ENCODE measurements around the gene PLAGL1. TPM values are rescaled to one million over a fixed set of nuclear protein-coding genes. Genes with fewer than 3 reads are reported as not detected.
A peak's percentile ranks its signal among the peaks of the same experiment; 100 is the strongest.

Gene PLAGL1
- total RNA-seq, 2 donors from 2014 or later, result 6.1 to 18.3 TPM

- H3K27me3 Mint-ChIP-seq, result no peaks in the 10 kb centered on the region
- no peaks in the 10 kb centered on the region for H3K9me3 Mint-ChIP-seq
- no peaks in the 10 kb centered on the region for H3K36me3 Mint-ChIP-seq
- H3K4me1 Mint-ChIP-seq (ENCODE audit: low read depth in 2 of 2), result peaks cover 12 to 16% of the 10 kb centered on the region in 2 donors
- no peak overlapping the region for H3K4me3 Mint-ChIP-seq
- H3K27ac Mint-ChIP-seq, result no peak overlapping the region
- ATAC-seq (no peak), DNase-seq (ENCODE audit: low spot score) (no peak)
These were observed 40.2 kb downstream of the PLAGL1 start for GRCh38 chr6:143967706-143968376.

DNA sequence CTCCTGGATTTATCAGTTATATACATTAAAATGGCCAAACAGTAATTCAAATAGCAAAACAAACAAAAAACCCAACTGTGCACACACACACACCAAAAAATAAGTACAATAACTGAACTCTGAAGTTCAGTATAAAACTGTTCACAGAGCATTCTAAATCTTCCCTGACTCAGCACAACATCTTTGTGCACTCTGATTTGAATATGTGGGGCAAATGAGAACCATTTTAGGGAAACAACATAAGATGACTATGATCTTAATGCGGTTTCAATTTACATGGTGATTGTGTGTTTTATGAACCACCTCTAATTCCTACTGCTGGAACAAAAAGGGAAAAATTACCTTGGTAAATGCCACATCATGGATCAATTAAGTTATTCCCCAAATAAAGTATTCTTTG, 41.7 kb downstream of the PLAGL1 start:
- no peak for ATAC-seq
- no peak overlapping the region for H3K27ac Mint-ChIP-seq
- peaks cover 12 to 16% of the 10 kb centered on the region in 2 donors for H3K4me1 Mint-ChIP-seq (ENCODE audit: low read depth in 2 of 2)

DNA sequence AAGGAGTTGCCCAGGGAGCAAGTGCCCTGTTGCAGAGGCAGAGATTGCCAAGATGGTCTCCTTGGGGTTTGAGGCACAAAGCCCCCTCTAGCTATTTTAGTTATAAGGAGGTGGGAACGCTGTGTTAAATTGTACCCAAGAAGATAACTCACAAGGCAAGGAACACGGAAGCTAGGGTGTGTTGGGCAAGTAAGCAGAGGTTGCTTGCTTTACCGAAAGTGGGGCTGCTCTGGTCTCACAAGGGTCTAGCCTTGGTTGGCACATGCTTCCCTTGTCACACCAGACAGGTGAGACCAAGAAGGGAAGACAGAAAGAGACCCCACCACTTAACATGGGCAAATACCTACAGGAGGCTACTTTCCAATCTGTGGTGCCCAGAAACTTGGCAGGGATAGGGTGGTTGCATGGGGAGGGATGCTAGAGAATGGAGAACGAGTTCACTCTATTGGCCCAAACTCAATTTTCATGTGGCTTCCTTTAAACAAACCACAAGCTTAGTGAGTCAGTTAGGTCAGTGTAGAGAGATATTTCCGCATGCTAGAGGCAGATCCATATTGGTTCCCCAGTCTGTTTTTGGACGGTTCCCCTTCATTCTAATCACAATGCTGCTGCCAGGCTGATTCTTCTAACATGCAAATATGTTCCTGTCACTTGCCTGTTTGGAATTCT, 42.4 kb downstream of the PLAGL1 start:
- Mint-ChIP-seq H3K27ac (no peak overlapping the region), H3K4me1 (ENCODE audit: low read depth in 2 of 2) (peaks cover 12 to 16% of the 10 kb centered on the region in 2 donors), H3K9me3 (no peaks in the 10 kb centered on the region), H3K27me3 (no peaks in the 10 kb centered on the region), H3K4me3 (no peak overlapping the region), H3K36me3 (no peaks in the 10 kb centered on the region)
- DNase-seq (ENCODE audit: low spot score) (no peak), ATAC-seq (peak in 1 of 2 donors; percentile 66)

More for the DNA sequence above, 41.7 kb downstream of the PLAGL1 start:
- H3K9me3 Mint-ChIP-seq, result no peaks in the 10 kb centered on the region
- no peaks in the 10 kb centered on the region for H3K36me3 Mint-ChIP-seq
- H3K27me3 Mint-ChIP-seq, result no peaks in the 10 kb centered on the region
- DNase-seq (ENCODE audit: low spot score), result no peak
- peak overlapping the region; percentile 16 for H3K4me3 Mint-ChIP-seq

GRCh38 chr6:143964674-143965081, 43.4 kb downstream of the PLAGL1 start:
- Mint-ChIP-seq H3K27ac (no peak overlapping the region), H3K4me3 (no peak overlapping the region), H3K4me1 (ENCODE audit: low read depth in 2 of 2) (peaks cover 12 to 16% of the 10 kb centered on the region in 2 donors), H3K27me3 (no peaks in the 10 kb centered on the region), H3K9me3 (no peaks in the 10 kb centered on the region), H3K36me3 (no peaks in the 10 kb centered on the region)
- peak in 1 of 2 donors; percentile 60 for ATAC-seq
- no peak for DNase-seq (ENCODE audit: low spot score)

DNA sequence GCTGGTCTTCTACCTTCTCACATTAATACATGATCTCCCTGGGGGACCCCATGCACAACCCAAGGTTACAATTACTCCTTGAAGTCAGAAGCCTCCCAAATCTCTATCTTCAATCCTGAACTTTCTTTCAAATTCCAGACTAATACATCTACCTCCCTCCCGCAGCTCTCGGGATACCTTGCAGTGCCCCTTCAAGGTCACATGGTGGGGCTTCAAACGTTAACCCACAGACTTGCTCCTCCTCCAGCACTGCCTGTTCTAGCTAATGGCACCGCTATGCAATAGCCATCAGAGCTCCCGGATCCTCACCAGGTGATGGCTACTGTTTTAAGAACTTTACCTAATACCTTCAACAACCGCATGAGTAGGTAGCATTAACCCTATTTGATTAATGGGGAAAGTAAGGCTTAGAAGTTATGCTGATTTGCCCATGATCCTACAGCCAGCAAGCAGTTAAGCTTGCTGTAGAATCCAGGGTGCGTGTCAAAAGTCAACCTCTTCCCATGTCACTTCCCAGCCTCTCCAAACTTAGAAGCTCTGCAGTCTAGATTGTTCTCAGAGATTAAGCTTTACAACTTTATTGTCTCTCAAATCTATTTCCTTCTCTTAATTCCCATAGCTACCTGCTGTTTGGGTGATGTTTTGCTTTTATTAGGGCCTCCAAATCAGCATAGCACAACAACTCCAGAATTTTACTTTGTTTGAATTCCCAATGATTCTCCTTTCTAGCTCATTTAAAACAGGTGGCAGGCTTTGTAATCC, 44.7 kb downstream of the PLAGL1 start:
- ATAC-seq, result no peak
- H3K36me3 Mint-ChIP-seq, result no peaks in the 10 kb centered on the region
- H3K4me3 Mint-ChIP-seq, result no peak overlapping the region
- peaks cover 12 to 16% of the 10 kb centered on the region in 2 donors for H3K4me1 Mint-ChIP-seq (ENCODE audit: low read depth in 2 of 2)
- no peaks in the 10 kb centered on the region for H3K9me3 Mint-ChIP-seq
- no peak for DNase-seq (ENCODE audit: low spot score)
- H3K27me3 Mint-ChIP-seq, result no peaks in the 10 kb centered on the region
- H3K27ac Mint-ChIP-seq, result no peak overlapping the region

- Mint-ChIP-seq H3K4me1 (ENCODE audit: low read depth in 2 of 2) (peaks cover 12 to 16% of the 10 kb centered on the region in 2 donors), H3K27ac (no peak overlapping the region), H3K36me3 (no peaks in the 10 kb centered on the region), H3K27me3 (no peaks in the 10 kb centered on the region), H3K9me3 (no peaks in the 10 kb centered on the region), H3K4me3 (no peak overlapping the region)
- ATAC-seq (no peak), DNase-seq (ENCODE audit: low spot score) (no peak)
These were observed 45.9 kb downstream of the PLAGL1 start for GRCh38 chr6:143961886-143962878.

GRCh38 chr6:143961066-143961465, 47.0 kb downstream of the PLAGL1 start:
- no peak for ATAC-seq
- no peaks in the 10 kb centered on the region for H3K36me3 Mint-ChIP-seq

DNA sequence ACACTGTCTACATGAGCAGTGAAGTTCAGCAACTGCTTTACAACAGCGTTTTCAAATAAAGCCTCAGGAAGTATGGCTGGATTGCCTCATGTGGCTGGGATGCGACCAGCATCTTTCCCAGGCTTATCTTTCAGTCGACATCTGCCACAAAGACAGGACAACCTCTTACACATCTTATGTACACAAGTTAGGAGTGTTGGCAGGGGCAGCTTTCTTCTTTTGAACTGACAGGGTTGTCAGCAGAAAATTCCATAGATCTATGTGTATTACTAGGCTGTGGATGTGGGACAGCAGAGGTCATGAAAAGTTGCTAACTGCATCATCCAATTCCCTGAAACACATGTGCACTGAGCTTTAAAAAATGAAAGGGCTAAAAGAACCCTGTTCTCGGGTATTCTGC, 48.1 kb downstream of the PLAGL1 start:
- H3K4me3 Mint-ChIP-seq, result no peak overlapping the region
- no peaks in the 10 kb centered on the region for H3K36me3 Mint-ChIP-seq
- no peaks in the 10 kb centered on the region for H3K27me3 Mint-ChIP-seq
- no peak overlapping the region for H3K27ac Mint-ChIP-seq
- no peak for DNase-seq (ENCODE audit: low spot score)
- no peaks in the 10 kb centered on the region for H3K9me3 Mint-ChIP-seq
- H3K4me1 Mint-ChIP-seq (ENCODE audit: low read depth in 2 of 2), result peaks cover 0 to 4% of the 10 kb centered on the region in 2 donors
- ATAC-seq, result no peak

More at GRCh38 chr6:143961066-143961465, 47.0 kb downstream of the PLAGL1 start:
- H3K4me1 Mint-ChIP-seq (ENCODE audit: low read depth in 2 of 2), result peaks cover 8 to 11% of the 10 kb centered on the region in 2 donors
- no peaks in the 10 kb centered on the region for H3K27me3 Mint-ChIP-seq
- H3K27ac Mint-ChIP-seq, result no peak overlapping the region
- H3K4me3 Mint-ChIP-seq, result no peak overlapping the region
- DNase-seq (ENCODE audit: low spot score), result no peak
- H3K9me3 Mint-ChIP-seq, result no peaks in the 10 kb centered on the region

DNA sequence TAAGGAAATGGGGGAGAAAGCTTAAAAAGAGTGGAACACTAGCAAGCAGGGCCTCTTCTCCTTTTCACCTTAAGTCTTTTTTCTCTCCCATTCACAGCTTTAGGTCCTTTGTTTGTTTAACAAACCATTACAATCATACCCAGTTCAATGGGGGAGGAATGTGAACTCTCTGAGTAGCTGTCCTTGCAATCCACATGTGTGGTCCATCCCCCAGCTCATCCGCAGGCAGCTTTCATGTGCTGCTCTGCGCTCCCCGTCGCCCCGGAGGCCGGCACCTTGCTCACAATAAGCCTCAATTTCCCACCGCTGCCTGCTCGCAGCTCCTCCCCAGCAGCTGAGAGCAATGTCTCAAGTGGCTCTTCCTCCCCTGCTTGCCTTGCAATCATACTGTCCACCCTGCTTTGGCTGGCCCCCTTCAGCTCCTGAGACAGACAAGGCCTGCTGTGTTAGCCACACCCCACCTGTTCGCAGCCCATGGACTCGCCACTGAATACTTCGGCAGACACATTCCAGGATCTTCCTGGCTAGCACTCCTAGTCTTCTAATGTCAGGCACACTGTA, 49.1 kb downstream of the PLAGL1 start:
- H3K27ac Mint-ChIP-seq, result no peak overlapping the region
- H3K9me3 Mint-ChIP-seq, result no peaks in the 10 kb centered on the region

GRCh38 chr6:143957679-143958274, 50.3 kb downstream of the PLAGL1 start:
- H3K4me1 Mint-ChIP-seq (ENCODE audit: low read depth in 2 of 2), result no peaks in the 10 kb centered on the region
- H3K27ac Mint-ChIP-seq, result no peak overlapping the region
- H3K4me3 Mint-ChIP-seq, result no peak overlapping the region
- no peaks in the 10 kb centered on the region for H3K27me3 Mint-ChIP-seq
- DNase-seq (ENCODE audit: low spot score) (no peak), ATAC-seq (no peak)
- H3K36me3 Mint-ChIP-seq, result no peaks in the 10 kb centered on the region
- no peaks in the 10 kb centered on the region for H3K9me3 Mint-ChIP-seq

More for the DNA sequence above, 49.1 kb downstream of the PLAGL1 start:
- H3K36me3 Mint-ChIP-seq, result no peaks in the 10 kb centered on the region
- H3K4me1 Mint-ChIP-seq (ENCODE audit: low read depth in 2 of 2), result no peaks in the 10 kb centered on the region
- no peak overlapping the region for H3K4me3 Mint-ChIP-seq
- no peak for DNase-seq (ENCODE audit: low spot score)
- no peak for ATAC-seq
- H3K27me3 Mint-ChIP-seq, result no peaks in the 10 kb centered on the region

DNA sequence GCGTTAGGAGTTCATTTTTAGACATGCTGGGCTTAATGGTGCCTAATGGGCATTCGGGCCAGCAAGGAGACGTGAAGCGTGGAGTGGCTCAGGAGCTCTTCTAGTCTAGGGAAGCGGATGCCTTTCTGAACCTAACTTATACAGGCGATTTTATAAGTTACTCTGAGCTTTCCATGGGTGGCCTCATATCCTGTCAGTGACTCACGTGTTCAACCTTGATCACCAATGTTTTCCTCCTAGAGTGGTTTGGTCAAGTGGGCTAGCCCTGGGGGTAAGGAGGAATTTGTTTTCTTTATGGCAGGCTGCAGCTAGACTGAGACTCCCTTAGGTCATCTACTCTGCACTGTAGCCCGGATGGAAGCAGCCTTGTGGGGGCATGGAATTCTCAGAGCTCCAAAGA, 52.1 kb downstream of the PLAGL1 start:
- Mint-ChIP-seq H3K36me3 (no peaks in the 10 kb centered on the region), H3K4me1 (ENCODE audit: low read depth in 2 of 2) (no peaks in the 10 kb centered on the region), H3K27me3 (no peaks in the 10 kb centered on the region), H3K27ac (no peak overlapping the region), H3K9me3 (no peaks in the 10 kb centered on the region), H3K4me3 (no peak overlapping the region)
- no peak for ATAC-seq
- no peak for DNase-seq (ENCODE audit: low spot score)

- ATAC-seq (no peak), DNase-seq (ENCODE audit: low spot score) (no peak)
- Mint-ChIP-seq H3K9me3 (no peaks in the 10 kb centered on the region), H3K27me3 (no peaks in the 10 kb centered on the region), H3K4me1 (ENCODE audit: low read depth in 2 of 2) (no peaks in the 10 kb centered on the region), H3K4me3 (no peak overlapping the region), H3K27ac (no peak overlapping the region), H3K36me3 (no peaks in the 10 kb centered on the region)
These were observed 54.1 kb downstream of the PLAGL1 start for GRCh38 chr6:143953922-143954321.
